ENCODE measurements around the gene ANKRD33.

GRCh38 chr12:51846911-51847642 lies 40.8 kb upstream of the ANKRD33 start:
- TF ChIP-seq CTCF (IDR thresholded peaks at IDR 0.05) (no peak), POLR2A (IDR thresholded peaks at IDR 0.05) (peak in 1 of 2 donors; percentile 31)

All from thyroid gland (tissue), 4 donors.